Activated CD4-positive, alpha-beta T cell treated with anti-CD3 and anti-CD28 coated beads, Interleukin-10, Interleukin-2, amounts not matched to agents 100 ng/mL and 50 ng/mL, durations not matched to agents 16 hours and 8 hours (primary cell): ENCODE measurements around the gene HOXD10.

ENCODE experiments used
- DNase-seq: peaks from one replicate; pipeline ENCODE4 v3.0.0-alpha.2; 2020

Gene HOXD10

GRCh38 chr2:176137252-176137580 is 20.6 kb downstream of the HOXD10 start:
- no peak for DNase-seq

GRCh38 chr2:176137906-176138305 is 21.3 kb downstream of the HOXD10 start:
- DNase-seq: no peak

- no peak for DNase-seq
Observed at GRCh38 chr2:176138526-176138922, 21.9 kb downstream of the HOXD10 start.

- no peak for DNase-seq
Observed at GRCh38 chr2:176138923-176139660, 22.5 kb downstream of the HOXD10 start.

- no peak for DNase-seq
Observed at GRCh38 chr2:176139661-176140512, 23.3 kb downstream of the HOXD10 start.

GRCh38 chr2:176140513-176141317 is 24.1 kb downstream of the HOXD10 start:
- peak; percentile 72 for DNase-seq

GRCh38 chr2:176142281-176142680 is 25.7 kb downstream of the HOXD10 start:
- no peak for DNase-seq

GRCh38 chr2:176145085-176145969 is 28.7 kb downstream of the HOXD10 start:
- DNase-seq: no peak

GRCh38 chr2:176146101-176146500 is 29.5 kb downstream of the HOXD10 start:
- no peak for DNase-seq

GRCh38 chr2:176146645-176147044 is 30.1 kb downstream of the HOXD10 start:
- no peak for DNase-seq

- no peak for DNase-seq
Observed at GRCh38 chr2:176147210-176147799, 30.7 kb downstream of the HOXD10 start.

GRCh38 chr2:176147800-176148496 is 31.4 kb downstream of the HOXD10 start:
- DNase-seq: no peak

- DNase-seq: no peak
Observed at GRCh38 chr2:176148751-176149421, 32.3 kb downstream of the HOXD10 start.

- DNase-seq: no peak
Observed at GRCh38 chr2:176149481-176149938, 32.9 kb downstream of the HOXD10 start.

GRCh38 chr2:176149939-176150583 is 33.5 kb downstream of the HOXD10 start:
- DNase-seq: no peak

- no peak for DNase-seq
Observed at GRCh38 chr2:176150584-176151441, 34.2 kb downstream of the HOXD10 start.

GRCh38 chr2:176151442-176152287 is 35.1 kb downstream of the HOXD10 start, which contains the start of gene HOXD4:
TSS of gene HOXD4 (plus strand) at chr2:176151550. CDS start at chr2:176151634, 84 bp downstream.
- no peak for DNase-seq
